Testis (tissue), 2 donors: Measurements from ENCODE around the gene SPRED1.

Experiments used
- POLR2A ChIP-seq: fragments of 450-650 bp; IDR thresholded peaks from one replicate; pipeline ENCODE4 v1.6.1; 2017; ENCODE audit warnings: antibody characterized with exemption, mild to moderate bottlenecking, moderate library complexity
- TF ChIP-seq, protein P1 (sequence below), 3 experiments: fragments of 450-650 bp in 2 of 3; fragments of 200-600 bp in 1 of 3; sonication (generic) in 1 of 3; IDR thresholded peaks; one replicate each; pipeline ENCODE4 v1.5.1; 2016 to 2019; ENCODE audit warnings: antibody characterized with exemption in 3 of 3, mild to moderate bottlenecking in 2 of 3, moderate library complexity in 1 of 3

DNA sequence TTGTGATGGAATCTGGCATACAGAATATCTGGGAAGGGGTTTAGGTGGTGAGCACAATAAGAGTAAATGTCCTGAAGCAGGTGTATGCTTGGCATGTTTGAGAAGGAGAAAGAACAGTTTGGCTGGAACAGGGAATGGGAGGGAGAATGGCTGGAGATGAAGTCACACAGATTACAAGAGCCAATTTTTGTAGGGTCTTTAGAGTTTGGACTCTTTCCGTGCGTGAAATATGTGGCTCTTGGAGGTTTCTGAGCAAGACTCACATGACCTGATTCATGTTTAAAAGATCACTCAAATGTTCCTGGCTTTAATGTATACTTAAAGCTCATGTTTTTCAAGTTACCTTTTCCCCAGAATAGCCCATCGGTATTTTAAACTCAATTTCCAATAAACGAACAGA lies 32.8 kb downstream of the SPRED1 start:
- TF ChIP-seq, protein P1, sequence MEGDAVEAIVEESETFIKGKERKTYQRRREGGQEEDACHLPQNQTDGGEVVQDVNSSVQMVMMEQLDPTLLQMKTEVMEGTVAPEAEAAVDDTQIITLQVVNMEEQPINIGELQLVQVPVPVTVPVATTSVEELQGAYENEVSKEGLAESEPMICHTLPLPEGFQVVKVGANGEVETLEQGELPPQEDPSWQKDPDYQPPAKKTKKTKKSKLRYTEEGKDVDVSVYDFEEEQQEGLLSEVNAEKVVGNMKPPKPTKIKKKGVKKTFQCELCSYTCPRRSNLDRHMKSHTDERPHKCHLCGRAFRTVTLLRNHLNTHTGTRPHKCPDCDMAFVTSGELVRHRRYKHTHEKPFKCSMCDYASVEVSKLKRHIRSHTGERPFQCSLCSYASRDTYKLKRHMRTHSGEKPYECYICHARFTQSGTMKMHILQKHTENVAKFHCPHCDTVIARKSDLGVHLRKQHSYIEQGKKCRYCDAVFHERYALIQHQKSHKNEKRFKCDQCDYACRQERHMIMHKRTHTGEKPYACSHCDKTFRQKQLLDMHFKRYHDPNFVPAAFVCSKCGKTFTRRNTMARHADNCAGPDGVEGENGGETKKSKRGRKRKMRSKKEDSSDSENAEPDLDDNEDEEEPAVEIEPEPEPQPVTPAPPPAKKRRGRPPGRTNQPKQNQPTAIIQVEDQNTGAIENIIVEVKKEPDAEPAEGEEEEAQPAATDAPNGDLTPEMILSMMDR (IDR thresholded peaks at IDR 0.05): no peak
- no peak for TF ChIP-seq POLR2A
